HFFc6 (cell line): ENCODE results near the gene GLRA1. TPM values are rescaled to one million over a fixed set of nuclear protein-coding genes. Genes with fewer than 3 reads are reported as not detected.

Experiments
- DNase-seq: peaks from one replicate; pipeline ENCODE4 v3.0.0-alpha.2; 2018
- H3K27ac Mint-ChIP-seq: 2 replicates; pipeline ENCODE4 v1.8.0; 2020; ENCODE audit warnings: mild to moderate bottlenecking, mixed read lengths
- H3K27me3 Mint-ChIP-seq: 2 replicates; pipeline ENCODE4 v1.8.0; 2021; ENCODE audit warnings: mild to moderate bottlenecking, moderate library complexity, mixed read lengths; ENCODE audit not compliant: insufficient read depth
- H3K36me3 Mint-ChIP-seq: 2 replicates; pipeline ENCODE4 v1.8.0; 2021; ENCODE audit warnings: low read depth, mixed read lengths
- H3K4me1 Mint-ChIP-seq: 2 replicates; pipeline ENCODE4 v1.8.0; 2020; ENCODE audit warnings: low read depth, mixed read lengths
- H3K4me3 Mint-ChIP-seq: 2 replicates; pipeline ENCODE4 v1.8.0; 2020; ENCODE audit warnings: mild to moderate bottlenecking, moderate library complexity, mixed read lengths
- H3K9me3 Mint-ChIP-seq: 2 replicates; pipeline ENCODE4 v1.8.0; 2020; ENCODE audit warnings: mild to moderate bottlenecking, mixed read lengths
- total RNA-seq, 6 experiments: library from RNA; stranded (reverse); fragmentation: NEBNext Ultra II Directional; extraction: Animal tissue kit (Norgen Biotek cat#: 25700); gene quantifications; 2 replicates in 1 of 6; 3 replicates in 5 of 6; pipeline ENCODE4 v1.2.3, GENCODE V29; 2021
- TF ChIP-seq, protein P1 (sequence below): fragments of 200-600 bp; sonication (generic); IDR thresholded peaks from 2 replicates; pipeline ENCODE4 v1.5.0; 2021; ENCODE audit warnings: antibody characterized with exemption, mild to moderate bottlenecking

The GLRA1 gene
- total RNA-seq, 6 experiments from 2014 or later: not detected

DNA sequence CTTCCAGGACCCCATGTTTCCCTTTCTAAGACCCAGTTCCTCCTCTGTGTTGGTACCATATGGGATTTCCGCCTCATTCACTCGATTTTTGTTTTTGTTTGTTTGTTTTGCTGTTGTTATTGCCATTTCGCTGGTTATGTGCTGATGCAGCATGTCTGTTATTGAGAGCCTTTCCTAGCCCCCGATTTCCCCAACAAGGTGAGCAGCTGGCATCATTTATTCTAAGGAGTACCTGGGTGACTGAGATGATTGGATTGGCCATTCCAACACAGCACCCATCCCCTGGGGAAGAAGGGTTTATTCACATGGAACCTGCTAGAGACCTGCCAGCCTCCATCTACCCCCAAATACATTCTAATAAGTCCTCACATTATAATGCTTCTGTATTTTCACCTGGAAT lies 2.7 kb downstream of the GLRA1 start:
- H3K27ac Mint-ChIP-seq: no peak overlapping the region
- no peak overlapping the region for H3K4me3 Mint-ChIP-seq
- H3K36me3 Mint-ChIP-seq: no peaks in the 10 kb centered on the region
- TF ChIP-seq, protein P1, sequence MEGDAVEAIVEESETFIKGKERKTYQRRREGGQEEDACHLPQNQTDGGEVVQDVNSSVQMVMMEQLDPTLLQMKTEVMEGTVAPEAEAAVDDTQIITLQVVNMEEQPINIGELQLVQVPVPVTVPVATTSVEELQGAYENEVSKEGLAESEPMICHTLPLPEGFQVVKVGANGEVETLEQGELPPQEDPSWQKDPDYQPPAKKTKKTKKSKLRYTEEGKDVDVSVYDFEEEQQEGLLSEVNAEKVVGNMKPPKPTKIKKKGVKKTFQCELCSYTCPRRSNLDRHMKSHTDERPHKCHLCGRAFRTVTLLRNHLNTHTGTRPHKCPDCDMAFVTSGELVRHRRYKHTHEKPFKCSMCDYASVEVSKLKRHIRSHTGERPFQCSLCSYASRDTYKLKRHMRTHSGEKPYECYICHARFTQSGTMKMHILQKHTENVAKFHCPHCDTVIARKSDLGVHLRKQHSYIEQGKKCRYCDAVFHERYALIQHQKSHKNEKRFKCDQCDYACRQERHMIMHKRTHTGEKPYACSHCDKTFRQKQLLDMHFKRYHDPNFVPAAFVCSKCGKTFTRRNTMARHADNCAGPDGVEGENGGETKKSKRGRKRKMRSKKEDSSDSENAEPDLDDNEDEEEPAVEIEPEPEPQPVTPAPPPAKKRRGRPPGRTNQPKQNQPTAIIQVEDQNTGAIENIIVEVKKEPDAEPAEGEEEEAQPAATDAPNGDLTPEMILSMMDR: no peak
- peaks cover 6% of the 10 kb centered on the region for H3K27me3 Mint-ChIP-seq
- no peaks in the 10 kb centered on the region for H3K4me1 Mint-ChIP-seq
- no peak for DNase-seq
- H3K9me3 Mint-ChIP-seq: no peaks in the 10 kb centered on the region

DNA sequence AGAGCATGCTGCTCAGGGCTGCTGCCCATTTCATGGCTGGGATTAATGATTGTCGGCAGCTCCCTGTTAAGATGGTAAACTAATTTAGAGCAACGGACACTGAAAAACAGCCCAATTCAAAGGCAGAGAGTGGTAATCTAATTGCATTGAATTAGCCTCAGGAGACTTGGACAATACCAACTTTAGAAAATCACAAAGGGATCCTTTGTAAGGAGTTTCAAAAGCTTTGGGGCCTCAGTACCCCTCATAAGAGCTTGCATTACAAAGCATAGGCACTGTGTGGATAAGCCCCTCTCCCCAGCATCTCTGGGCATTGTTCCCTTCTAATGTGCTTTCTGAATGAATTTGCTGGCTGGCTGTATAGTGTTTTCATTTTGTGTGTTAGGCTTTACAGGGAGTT lies 6.7 kb downstream of the GLRA1 start:
- Mint-ChIP-seq H3K27ac (no peak overlapping the region), H3K27me3 (peaks cover 3% of the 10 kb centered on the region), H3K9me3 (no peaks in the 10 kb centered on the region), H3K36me3 (no peaks in the 10 kb centered on the region), H3K4me3 (no peak overlapping the region), H3K4me1 (no peaks in the 10 kb centered on the region)
- TF ChIP-seq, protein P1: no peak
- no peak for DNase-seq

DNA sequence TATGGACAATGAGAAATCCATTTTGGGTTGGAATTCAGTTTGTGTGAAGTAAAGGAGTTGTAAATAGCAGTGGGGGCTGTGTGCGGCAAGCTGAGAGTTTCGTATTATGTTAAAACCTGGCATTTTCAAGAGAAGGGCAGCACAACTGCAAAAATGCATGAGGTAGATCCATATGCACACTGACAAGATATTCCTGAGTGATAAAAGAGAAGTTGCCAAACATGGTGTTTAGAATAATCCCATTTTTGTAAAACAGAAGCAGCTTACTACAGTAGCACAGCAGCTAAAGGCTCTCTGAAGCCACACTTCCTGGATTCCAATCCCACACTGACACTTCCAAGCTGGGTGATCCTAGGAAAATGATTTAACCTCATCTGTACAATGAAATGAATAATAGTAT lies 11.2 kb downstream of the GLRA1 start:
- Mint-ChIP-seq H3K36me3 (no peaks in the 10 kb centered on the region), H3K4me1 (0 out of 2 replicates have a peak, but pooled peaks cover 6% of the 10 kb centered on the region), H3K9me3 (no peaks in the 10 kb centered on the region), H3K4me3 (no peak overlapping the region), H3K27ac (no peak overlapping the region), H3K27me3 (peaks cover 5% of the 10 kb centered on the region)
- TF ChIP-seq, protein P1: no peak
- DNase-seq: no peak

DNA sequence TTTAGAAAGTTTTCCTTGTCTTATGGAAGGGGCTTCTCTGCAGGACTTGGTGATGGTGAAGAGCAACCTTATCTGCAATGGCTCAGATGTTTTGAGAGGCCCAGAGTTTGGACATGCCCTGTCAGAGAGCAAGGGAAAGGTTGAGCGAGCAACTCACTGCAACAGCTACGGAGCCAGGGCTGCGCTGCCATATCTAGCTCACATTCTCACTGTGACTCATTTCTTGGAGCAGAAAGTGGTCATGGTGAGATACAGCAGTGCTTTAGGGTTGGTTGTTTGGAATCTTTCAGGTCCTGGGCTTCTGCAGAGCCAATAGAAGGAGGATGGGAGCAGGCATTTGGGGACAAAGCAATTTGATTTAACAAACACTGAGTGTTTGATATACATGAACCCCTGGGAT lies 12.3 kb downstream of the GLRA1 start:
- TF ChIP-seq, protein P1: no peak
- no peak for DNase-seq
- no peak overlapping the region for H3K27ac Mint-ChIP-seq
- H3K4me1 Mint-ChIP-seq: 0 out of 2 replicates have a peak, but pooled peaks cover 6% of the 10 kb centered on the region
- H3K27me3 Mint-ChIP-seq: peaks cover 2% of the 10 kb centered on the region
- no peaks in the 10 kb centered on the region for H3K9me3 Mint-ChIP-seq
- H3K36me3 Mint-ChIP-seq: no peaks in the 10 kb centered on the region
- no peak overlapping the region for H3K4me3 Mint-ChIP-seq

DNA sequence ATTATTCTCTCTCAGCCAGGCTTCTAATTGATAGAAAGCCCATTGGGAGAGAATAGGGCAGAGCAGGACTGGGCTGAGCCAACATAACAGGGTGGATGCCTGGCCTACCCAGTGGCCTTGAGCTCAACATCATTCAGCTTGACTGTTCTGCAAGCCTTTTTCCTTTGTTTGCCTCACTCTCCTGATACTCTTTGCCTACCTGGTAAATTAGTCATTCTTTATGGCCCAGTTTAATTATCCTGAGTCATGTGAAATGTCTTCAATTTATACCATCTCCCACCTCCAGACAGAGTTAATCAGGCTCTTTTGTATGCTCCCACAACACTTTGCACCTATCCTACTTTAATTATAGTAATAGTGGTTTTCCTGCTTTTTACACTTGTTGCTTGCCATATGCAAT lies 13.6 kb downstream of the GLRA1 start:
- DNase-seq: no peak
- Mint-ChIP-seq H3K27ac (no peak overlapping the region), H3K4me1 (peaks cover 15% of the 10 kb centered on the region), H3K9me3 (no peaks in the 10 kb centered on the region), H3K4me3 (no peak overlapping the region), H3K36me3 (no peaks in the 10 kb centered on the region), H3K27me3 (peaks cover 2% of the 10 kb centered on the region)
- TF ChIP-seq, protein P1: no peak

DNA sequence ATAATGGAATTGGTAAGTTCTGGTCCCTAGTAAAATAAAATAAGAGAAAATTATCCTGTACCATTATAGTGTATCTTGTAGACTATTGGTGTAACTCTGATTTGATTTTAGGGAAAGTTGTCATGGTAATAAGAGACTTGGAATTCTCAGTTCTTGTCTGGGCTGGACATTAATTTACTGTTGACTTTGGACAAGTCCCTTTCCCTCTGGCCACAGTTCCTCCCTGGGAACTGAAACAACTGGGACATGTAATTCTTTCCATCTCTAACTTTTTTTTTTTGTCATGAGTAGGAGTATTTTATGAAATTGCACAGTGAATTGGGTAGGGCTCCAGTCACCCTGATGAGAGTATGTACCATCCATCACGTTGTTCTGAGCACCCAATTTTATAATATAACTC lies 15.0 kb downstream of the GLRA1 start:
- peaks cover 2% of the 10 kb centered on the region for H3K27me3 Mint-ChIP-seq
- H3K4me3 Mint-ChIP-seq: no peak overlapping the region
- no peaks in the 10 kb centered on the region for H3K9me3 Mint-ChIP-seq
- no peak overlapping the region for H3K27ac Mint-ChIP-seq
- peaks cover 28% of the 10 kb centered on the region for H3K4me1 Mint-ChIP-seq
- TF ChIP-seq, protein P1: no peak
- no peaks in the 10 kb centered on the region for H3K36me3 Mint-ChIP-seq
- DNase-seq: no peak
